ENCODE measurements around the gene DACH1.
A peak's percentile ranks its signal among the peaks of the same experiment; 100 is the strongest.

Gene DACH1

GRCh38 chr13:71773531-71773930 lies 93.5 kb downstream of the DACH1 start:
- DNase-seq: no peak

GRCh38 chr13:71772361-71772760 lies 94.6 kb downstream of the DACH1 start:
- peak in 1 of 3 experiments; percentile 31 for DNase-seq

- DNase-seq: no peak
Observed at GRCh38 chr13:71771144-71771543, 95.9 kb downstream of the DACH1 start.

DNA sequence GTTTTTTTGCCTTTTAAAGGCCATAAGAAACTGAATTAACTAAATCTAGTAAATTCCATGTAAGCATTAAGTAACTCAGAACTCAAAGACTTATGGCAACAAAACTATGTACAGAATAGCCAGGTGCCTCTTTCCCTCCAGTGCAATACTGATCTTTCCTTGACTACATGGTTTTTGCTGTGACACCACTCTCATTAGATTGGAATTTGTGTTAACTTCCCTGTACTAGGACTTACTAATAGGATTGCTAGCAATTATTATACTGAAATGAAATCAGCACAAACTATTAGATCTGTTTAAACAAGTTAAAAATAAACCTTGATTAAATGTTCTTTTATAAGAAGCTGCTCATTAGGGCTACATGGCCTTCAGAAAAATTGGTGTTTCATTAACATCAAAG lies 96.3 kb downstream of the DACH1 start:
- no peak for DNase-seq

DNA sequence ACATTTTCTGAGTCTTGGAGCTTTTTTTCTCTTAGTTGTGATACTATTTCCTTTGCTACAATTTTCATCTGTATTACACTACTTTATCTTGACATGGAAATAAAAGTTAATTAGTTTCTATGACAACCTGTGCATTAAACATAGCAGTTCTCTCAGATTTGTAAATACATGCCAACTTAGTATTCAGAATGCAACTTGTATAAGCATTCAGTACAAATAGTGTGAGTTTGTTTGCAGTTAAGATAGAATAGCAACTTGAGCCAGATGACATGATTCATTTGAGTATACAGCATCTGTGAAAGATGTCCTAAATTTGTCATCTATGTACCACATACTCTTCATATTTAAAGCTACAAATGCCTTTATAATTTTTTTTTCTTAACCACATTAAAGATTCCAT lies 98.1 kb downstream of the DACH1 start:
- DNase-seq: no peak

DNA sequence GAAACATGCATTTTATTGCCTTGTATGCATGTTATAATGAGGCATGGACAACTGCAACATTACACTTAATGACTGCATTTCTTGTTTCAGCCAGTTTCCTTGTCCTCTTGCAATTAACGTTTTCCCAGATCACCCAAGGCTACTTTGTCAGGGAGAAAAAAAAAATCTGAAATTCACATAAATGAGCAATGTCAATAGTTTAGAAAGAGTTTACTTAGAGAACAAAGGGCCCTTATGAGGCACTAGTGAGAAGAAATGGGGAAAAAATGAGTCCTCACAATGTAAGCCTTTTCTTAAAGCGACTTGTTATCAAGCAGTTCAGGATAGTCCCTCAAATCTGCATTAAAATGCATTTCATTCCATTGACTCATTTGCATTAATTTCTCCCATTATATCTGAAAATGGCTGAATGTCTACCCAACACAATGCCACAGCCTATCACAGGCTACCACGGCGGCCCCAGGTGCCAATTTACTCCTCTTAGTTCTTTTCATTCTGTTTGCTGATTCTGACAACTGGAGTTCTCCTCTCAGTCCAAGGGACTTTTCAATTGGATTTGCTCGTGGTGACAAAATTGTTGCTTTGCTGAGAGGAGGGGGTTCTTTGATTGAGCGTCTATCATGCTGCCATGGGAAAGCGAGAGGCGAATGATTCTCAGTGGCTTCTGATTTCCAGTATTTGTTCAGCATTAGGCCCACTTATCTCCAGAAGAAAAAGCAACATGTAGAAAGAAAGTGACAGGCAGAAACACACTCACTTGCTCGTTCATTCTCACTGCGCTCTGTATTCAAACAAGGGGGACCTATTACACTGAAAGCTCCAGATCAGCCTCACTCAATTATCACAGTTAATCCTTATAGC lies 107.1 kb downstream of the DACH1 start:
- peak in 2 of 3 experiments; percentile 84 to 96 for DNase-seq

DNA sequence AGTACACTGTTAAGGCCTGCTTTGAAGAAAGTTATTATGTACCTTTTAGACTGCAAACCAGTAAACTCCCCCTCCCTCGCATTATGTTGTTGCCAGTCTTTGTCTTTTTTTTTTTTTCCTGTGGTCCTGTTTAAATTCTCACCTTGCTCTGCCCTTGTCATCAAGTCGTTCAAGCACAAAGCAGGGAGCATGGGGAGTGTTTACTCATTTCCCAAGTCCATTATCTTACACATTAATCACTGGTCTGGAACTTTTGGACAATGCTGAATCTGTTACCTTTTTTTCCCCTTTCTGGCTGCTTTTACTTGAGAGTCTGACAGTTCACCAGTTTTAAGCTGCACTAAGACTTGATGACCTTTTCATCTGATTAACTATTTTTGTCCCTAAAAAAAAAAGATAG lies 108.2 kb downstream of the DACH1 start:
- DNase-seq: peak in 2 of 3 experiments; percentile 73 to 95

DNA sequence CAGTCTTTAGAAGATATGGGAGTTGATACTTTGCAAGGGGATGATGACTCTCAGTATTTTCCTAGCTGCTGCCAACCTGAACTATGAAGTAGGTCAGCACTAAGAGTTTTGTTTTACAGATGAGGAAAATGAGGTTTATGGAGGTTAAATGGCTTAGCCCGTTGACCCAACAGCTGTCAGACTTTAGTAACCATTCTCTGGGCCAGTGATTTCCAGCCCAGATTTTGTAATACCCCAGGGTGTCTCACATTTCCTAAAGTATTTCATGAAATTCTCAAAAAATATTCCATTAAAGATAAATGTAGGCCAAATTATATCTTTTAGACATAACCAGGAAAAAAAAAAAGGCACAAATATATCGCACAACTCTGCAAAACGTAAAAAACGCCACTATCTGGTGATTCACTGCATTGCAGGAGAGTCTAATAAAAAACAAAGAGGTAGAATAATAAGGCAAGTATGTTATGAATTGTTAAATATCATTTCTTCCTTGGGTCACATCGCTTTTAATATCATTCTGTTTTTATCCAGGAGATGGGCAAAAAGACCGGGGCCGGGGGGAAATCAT lies 112.5 kb downstream of the DACH1 start:
- no peak for DNase-seq

GRCh38 chr13:71752775-71753513 lies 114.1 kb downstream of the DACH1 start:
- peak in 1 of 3 experiments; percentile 45 for DNase-seq

GRCh38 chr13:71751073-71751472 lies 115.9 kb downstream of the DACH1 start:
- DNase-seq: peak in 2 of 3 experiments; percentile 69 to 94

- no peak for DNase-seq
Observed at GRCh38 chr13:71730267-71730666, 136.7 kb downstream of the DACH1 start.

DNA sequence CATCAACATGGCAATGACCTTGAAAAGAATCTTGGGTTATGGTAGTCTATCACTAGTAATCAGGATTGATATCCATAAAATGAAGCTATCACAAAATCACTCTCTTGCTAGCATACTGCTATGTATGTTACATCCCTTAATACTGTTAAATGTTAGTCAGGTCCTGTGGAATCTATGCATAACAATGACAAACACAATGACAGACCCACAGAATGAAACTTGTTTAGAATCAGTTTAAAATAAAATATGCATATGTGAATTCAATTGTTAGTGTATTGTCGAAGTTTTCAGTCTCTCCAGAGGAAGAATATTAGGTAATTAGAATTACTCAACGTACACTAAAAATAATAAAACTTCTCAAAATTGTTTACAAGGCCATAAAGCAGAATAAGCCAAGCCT lies 137.6 kb downstream of the DACH1 start:
- no peak for DNase-seq

GRCh38 chr13:71727662-71728061 lies 139.3 kb downstream of the DACH1 start:
- no peak for DNase-seq

- peak in 1 of 3 experiments; percentile 46 for DNase-seq
Observed at GRCh38 chr13:71727042-71727441, 140.0 kb downstream of the DACH1 start.

GRCh38 chr13:71722206-71722605 lies 144.8 kb downstream of the DACH1 start:
- no peak for DNase-seq

GRCh38 chr13:71721104-71721503 lies 145.9 kb downstream of the DACH1 start:
- DNase-seq: peak in 2 of 3 experiments; percentile 51 to 90

GRCh38 chr13:71718931-71719330 lies 148.1 kb downstream of the DACH1 start:
- no peak for DNase-seq

DNA sequence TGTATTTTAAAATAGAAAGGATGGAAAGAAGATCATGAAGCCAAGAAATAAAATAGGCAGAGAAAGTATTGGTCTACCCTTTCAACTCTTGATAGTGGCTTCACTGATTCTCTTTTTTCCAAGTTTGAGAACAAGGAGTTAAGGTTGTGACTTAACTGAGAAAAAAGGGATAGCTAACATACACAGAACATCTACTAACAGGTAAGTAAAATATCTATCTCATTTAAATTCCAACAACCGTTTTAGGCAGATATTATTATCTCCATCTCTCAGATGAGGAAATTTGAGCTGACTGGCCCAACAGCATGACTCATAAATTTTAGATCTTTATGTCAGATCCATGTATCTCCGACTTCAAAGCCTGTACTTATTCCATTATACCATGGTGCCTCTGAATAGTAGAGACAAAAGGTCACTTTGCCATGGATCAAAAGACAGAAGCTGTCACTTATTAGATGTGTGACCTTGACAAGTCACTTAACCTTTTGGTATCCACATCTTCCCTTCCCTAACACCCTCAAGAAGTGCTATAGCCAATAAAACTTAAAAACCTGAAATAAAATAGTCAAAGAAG lies 152.1 kb downstream of the DACH1 start:
- DNase-seq: no peak

GRCh38 chr13:71712988-71713653 lies 153.9 kb downstream of the DACH1 start:
- peak in 1 of 3 experiments; percentile 37 for DNase-seq

DNA sequence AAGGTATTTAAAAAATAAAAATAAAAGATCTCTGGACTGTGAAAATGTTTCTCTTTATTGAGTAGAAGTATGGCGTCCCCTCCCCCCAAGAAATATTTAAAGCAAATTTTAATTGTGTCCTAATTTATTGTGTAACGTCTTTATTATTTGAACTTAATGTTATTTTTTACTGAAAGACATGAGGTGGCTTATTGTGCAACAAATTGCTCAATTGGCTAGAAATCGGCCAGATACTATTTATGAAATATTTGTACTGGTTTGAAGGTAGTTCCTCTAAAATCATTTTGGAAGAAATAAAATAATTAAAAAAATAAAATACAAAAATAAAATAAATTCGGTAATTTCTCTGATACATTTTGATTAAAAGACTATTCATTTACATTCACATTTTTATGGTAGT lies 162.3 kb downstream of the DACH1 start:
- DNase-seq: no peak

DNA sequence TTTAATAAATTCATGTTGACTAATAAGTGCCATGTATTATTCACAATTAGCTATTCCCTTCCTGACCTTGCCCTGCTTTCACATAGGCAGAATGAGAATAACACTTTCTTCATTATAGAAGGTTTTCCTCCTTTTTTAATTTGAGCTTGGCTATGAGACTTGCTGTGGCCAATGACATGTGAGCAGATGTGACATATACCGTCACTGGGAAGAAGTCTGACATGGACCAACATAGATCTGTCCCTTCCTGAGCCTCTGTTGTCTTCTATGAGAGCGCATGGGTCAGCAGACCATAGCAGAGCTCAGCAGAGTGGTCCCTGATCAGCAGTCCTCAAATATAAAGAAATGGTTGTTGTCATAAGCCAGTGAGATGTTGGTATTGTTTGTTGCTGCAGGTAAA lies 163.9 kb downstream of the DACH1 start:
- DNase-seq: no peak

GRCh38 chr13:71702253-71702652 lies 164.8 kb downstream of the DACH1 start:
- DNase-seq: no peak

DNA sequence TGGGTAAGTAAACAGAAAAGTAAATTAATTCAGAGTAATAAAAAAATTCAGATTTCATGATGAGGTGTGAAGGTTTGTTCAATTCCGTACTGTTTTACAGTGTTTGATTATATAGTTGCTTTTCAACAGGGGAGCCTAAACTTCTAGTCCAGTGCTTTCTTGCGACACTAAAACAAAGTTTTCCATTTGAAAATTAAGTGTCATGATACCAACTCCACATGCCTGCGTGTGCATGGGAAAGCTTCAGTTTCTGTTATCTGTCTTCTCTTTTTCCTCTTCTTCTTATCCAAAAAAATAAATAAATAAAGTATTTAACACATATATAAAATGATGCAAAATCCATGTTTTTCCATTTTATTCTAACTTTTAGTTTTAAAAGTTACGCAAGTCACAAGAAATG lies 165.3 kb downstream of the DACH1 start:
- DNase-seq: no peak
